K562 (cell line): ENCODE data around the gene ZNF322. TPM values are rescaled to one million over a fixed set of nuclear protein-coding genes. Genes with fewer than 3 reads are reported as not detected.
A peak's percentile ranks its signal among the peaks of the same experiment; 100 is the strongest.

ENCODE experiments used
- ARID4B ChIP-seq: sonication (generic); formaldehyde crosslinking; IDR thresholded peaks from 2 replicates; pipeline ENCODE4 v1.8.0; 2022; ENCODE audit warnings: mild to moderate bottlenecking, missing genetic modification reagents
- CEBPG ChIP-seq, 3 experiments: fragments of 200-800 bp in 1 of 3; sonication (Bioruptor generic) in 1 of 3; sonication (generic) in 1 of 3; formaldehyde crosslinking in 1 of 3; IDR thresholded peaks in 2 of 3; conservative IDR thresholded peaks in 1 of 3; 2 replicates each; pipeline versions ENCODE4 v1.6.1 to v1.8.0; 2016 to 2022; ENCODE audit warnings: missing compliant biosample characterization in 2 of 3, missing genetic modification characterization in 2 of 3, mild to moderate bottlenecking in 1 of 3, missing genetic modification reagents in 1 of 3
- CHD2 ChIP-seq: IDR thresholded peaks from 2 replicates; pipeline ENCODE4 v1.6.1; 2011; ENCODE audit warnings: low read depth, low read length
- DIDO1 ChIP-seq: fragments of 450-650 bp; IDR thresholded peaks from 2 replicates; pipeline ENCODE4 v1.6.1; 2016; ENCODE audit warnings: low read depth, missing biosample characterization, missing genetic modification characterization
- ERF ChIP-seq: fragments of 450-650 bp; formaldehyde crosslinking; IDR thresholded peaks from 2 replicates; pipeline ENCODE4 v1.4.0; 2020; ENCODE audit warnings: mild to moderate bottlenecking, mixed read lengths
- FOXJ2 ChIP-seq: fragments of 200-800 bp; sonication (Bioruptor generic); IDR thresholded peaks from 2 replicates; pipeline ENCODE4 v1.6.1; 2016; ENCODE audit warnings: missing genetic modification characterization, missing compliant biosample characterization
- HMGXB4 ChIP-seq: sonication (generic); formaldehyde crosslinking; IDR thresholded peaks from 2 replicates; pipeline ENCODE4 v1.8.1; 2023; ENCODE audit warnings: mild to moderate bottlenecking, missing genetic modification reagents
- KAT8 ChIP-seq: fragments of 450-650 bp; IDR thresholded peaks from 2 replicates; pipeline ENCODE4 v1.6.1; 2016; ENCODE audit warnings: low read depth, mild to moderate bottlenecking
- MAFF ChIP-seq: IDR thresholded peaks from 2 replicates; pipeline ENCODE4 v1.6.1; 2012; ENCODE audit warnings: low read length, improper control_type of control experiment
- NCOA1 ChIP-seq: fragments of 450-650 bp; IDR thresholded peaks from 2 replicates; pipeline ENCODE4 v1.6.1; 2016; ENCODE audit warnings: low read depth
- RB1 ChIP-seq: fragments of 450-650 bp; IDR thresholded peaks from 2 replicates; pipeline ENCODE4 v1.6.1; 2017; ENCODE audit warnings: low read depth, mild to moderate bottlenecking
- RCOR1 ChIP-seq, 2 experiments: IDR thresholded peaks; 2 replicates each; pipeline ENCODE4 v1.6.1; 2012; ENCODE audit warnings: low read depth in 2 of 2, low read length in 2 of 2, borderline replicate concordance in 1 of 2, improper control_type of control experiment in 1 of 2
- SOX6 ChIP-seq: fragments of 450-650 bp; IDR thresholded peaks from 2 replicates; pipeline ENCODE4 v1.6.1; 2014; ENCODE audit warnings: mild to moderate bottlenecking
- TAF15 ChIP-seq: fragments of 200-400 bp; formaldehyde crosslinking; IDR thresholded peaks from 2 replicates; pipeline ENCODE4 v1.6.1; 2017; ENCODE audit warnings: mild to moderate bottlenecking, low read depth, low read length, moderate library complexity
- TAF9B ChIP-seq: fragments of 450-650 bp; IDR thresholded peaks from 2 replicates; pipeline ENCODE4 v1.6.1; 2018; ENCODE audit warnings: mild to moderate bottlenecking; ENCODE audit not compliant: partially characterized antibody
- TOE1 ChIP-seq, 2 experiments: fragments of 450-650 bp in 1 of 2; sonication (generic) in 1 of 2; formaldehyde crosslinking in 1 of 2; IDR thresholded peaks; 2 replicates each; pipeline versions ENCODE4 v1.7.1 to v1.8.0; 2016 to 2022; ENCODE audit warnings: borderline replicate concordance in 2 of 2, mild to moderate bottlenecking in 2 of 2, antibody characterized with exemption in 1 of 2, inconsistent platforms in 1 of 2, low read depth in 1 of 2, missing genetic modification reagents in 1 of 2, moderate library complexity in 1 of 2
- ZNF431 ChIP-seq: sonication (generic); formaldehyde crosslinking; IDR thresholded peaks from 2 replicates; pipeline ENCODE4 v1.8.0; 2022; ENCODE audit warnings: mild to moderate bottlenecking, missing genetic modification reagents
- polyA plus RNA-seq, 8 experiments: library from polyadenylated mRNA; depleted of rRNA in 4 of 8; stranded (reverse) in 5 of 8; unstranded in 3 of 8; fragments of >200 nt; fragmentation: Nextera tagmentation in 2 of 8; fragmentation: Illumina TruSeq in 1 of 8; extraction: Ambion mirVana in 2 of 8; extraction: Trizol in 1 of 8; gene quantifications; 2 replicates each; pipeline versions ENCODE4 v1.2.1 to v1.2.3, GENCODE V29; 2011 to 2014; ENCODE audit warnings: inconsistent platforms in 1 of 8, missing spikeins in 1 of 8
- total RNA-seq, 7 experiments: library from RNA; depleted of rRNA in 6 of 7; stranded (reverse); fragments of >200 nt in 6 of 7; fragmentation: Illumina TruSeq in 2 of 7; extraction: Trizol in 2 of 7; gene quantifications; 2 replicates each; pipeline versions ENCODE4 v1.2.1 to v1.2.3, GENCODE V29; 2011 to 2021; ENCODE audit warnings: low replicate concordance in 1 of 7
- TF ChIP-seq, protein P1 (sequence below): sonication (generic); formaldehyde crosslinking; IDR thresholded peaks from 2 replicates; pipeline ENCODE4 v1.5.0; 2020; ENCODE audit warnings: missing genetic modification reagents

The ZNF322 gene
- total and polyA plus RNA-seq, 9 of the 15 experiments (the other 6 are each of a cell fraction or from before 2014, with no cell fraction given) = 4.7 to 31.2 (median 18.7) TPM

DNA sequence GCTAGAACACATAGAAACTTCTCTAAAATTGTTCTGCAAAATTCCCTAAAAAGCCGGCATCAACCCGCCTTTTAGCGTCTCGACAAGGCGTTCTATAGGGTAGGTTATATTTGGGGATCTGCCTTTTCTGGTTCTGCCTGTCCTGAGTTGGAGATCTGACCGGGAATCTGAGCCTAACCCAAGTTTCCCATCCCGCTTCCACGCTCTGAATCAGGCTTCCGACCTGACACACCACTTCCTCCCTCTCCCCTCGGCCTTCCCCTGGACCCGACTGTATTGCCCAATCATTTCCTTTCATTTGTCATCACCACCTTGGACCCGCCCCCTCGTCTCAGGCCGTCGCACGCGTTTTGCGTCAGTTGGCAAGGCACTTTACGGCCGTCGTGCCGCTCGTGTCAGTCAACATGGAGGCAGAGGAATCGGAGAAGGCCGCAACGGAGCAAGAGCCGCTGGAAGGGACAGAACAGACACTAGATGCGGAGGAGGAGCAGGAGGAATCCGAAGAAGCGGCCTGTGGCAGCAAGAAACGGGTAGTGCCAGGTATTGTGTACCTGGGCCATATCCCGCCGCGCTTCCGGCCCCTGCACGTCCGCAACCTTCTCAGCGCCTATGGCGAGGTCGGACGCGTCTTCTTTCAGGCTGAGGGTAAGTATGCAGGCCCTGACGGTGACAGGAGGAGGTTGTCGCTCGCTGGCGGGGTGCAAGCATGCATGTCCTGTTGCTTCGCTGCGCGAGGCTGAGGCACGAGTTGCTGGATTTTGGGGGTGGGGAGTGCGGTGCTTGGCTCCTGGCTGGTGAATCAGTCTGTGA is 62.8 kb downstream of the ZNF322 start, which contains the start of gene ABT1 (continued):
- TF ChIP-seq ARID4B (CRISPR knock-in tag) = peak; percentile 91
- TF ChIP-seq SOX6 = 0 out of 2 replicates have a peak, but pooled peaks have one; percentile 31
- TF ChIP-seq RB1 = peak; percentile 62; the same call in 1 of the 2 replicates
- peak; percentile 96 for TF ChIP-seq HMGXB4 (CRISPR knock-in tag)
- TF ChIP-seq, protein P1, sequence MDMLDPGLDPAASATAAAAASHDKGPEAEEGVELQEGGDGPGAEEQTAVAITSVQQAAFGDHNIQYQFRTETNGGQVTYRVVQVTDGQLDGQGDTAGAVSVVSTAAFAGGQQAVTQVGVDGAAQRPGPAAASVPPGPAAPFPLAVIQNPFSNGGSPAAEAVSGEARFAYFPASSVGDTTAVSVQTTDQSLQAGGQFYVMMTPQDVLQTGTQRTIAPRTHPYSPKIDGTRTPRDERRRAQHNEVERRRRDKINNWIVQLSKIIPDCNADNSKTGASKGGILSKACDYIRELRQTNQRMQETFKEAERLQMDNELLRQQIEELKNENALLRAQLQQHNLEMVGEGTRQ (CRISPR knock-in tag) = no peak
- TF ChIP-seq KAT8 = 0 out of 2 replicates have a peak, but pooled peaks have one; percentile 60
- TF ChIP-seq FOXJ2 (tag) = peak; percentile 81
- no peak for TF ChIP-seq MAFF
- TF ChIP-seq ERF (CRISPR knock-in tag) = no peak; the same call in 1 of the 2 replicates
- TF ChIP-seq TAF9B = peak; percentile 94
- peak in 1 of 2 experiments; percentile 88; a peak in 1 of 4 replicates for TF ChIP-seq RCOR1 (IDR thresholded peaks at IDR 0.05; ENCODE audit: borderline replicate concordance in 1 of 2, low read depth in 2 of 2, low read length in 2 of 2)
- 0 out of 2 replicates have a peak, but pooled peaks have one; percentile 55 for TF ChIP-seq ZNF431 (CRISPR knock-in tag)
- TF ChIP-seq CHD2 = no peak; the same call in 1 of the 2 replicates
- peak; percentile 49; the same call in 1 of the 2 replicates for TF ChIP-seq NCOA1
- 0 out of 2 replicates have a peak, but pooled peaks have one; percentile 23 for TF ChIP-seq TOE1 (IDR thresholded peaks at IDR 0.05; ENCODE audit: borderline replicate concordance)
- no peak for TF ChIP-seq TOE1 (CRISPR knock-in tag; IDR thresholded peaks at IDR 0.05; ENCODE audit: borderline replicate concordance, low read depth)
- TF ChIP-seq CEBPG (CRISPR knock-in tag; IDR thresholded peaks at IDR 0.05) = peak; percentile 100
- peak; percentile 100 for TF ChIP-seq CEBPG (tag; conservative IDR thresholded peaks at IDR 0.05 in 1 of 2, IDR thresholded peaks at IDR 0.05 in 1 of 2)
- peak; percentile 95 for TF ChIP-seq DIDO1 (tag)
- TF ChIP-seq TAF15 = no peak
